NCI-H1694 (cell line): ENCODE measurements around the gene BLNK.
"Not testable (repeated sequence)": the region's sequence is repeated elsewhere in the genome, so short reads cannot be mapped to it uniquely, and the experiment has no call there.

Source experiments
- DNase-seq: peaks from one replicate; lab custom pipeline; 2025; lab: John Stamatoyannopoulos, UW

The BLNK gene

DNA sequence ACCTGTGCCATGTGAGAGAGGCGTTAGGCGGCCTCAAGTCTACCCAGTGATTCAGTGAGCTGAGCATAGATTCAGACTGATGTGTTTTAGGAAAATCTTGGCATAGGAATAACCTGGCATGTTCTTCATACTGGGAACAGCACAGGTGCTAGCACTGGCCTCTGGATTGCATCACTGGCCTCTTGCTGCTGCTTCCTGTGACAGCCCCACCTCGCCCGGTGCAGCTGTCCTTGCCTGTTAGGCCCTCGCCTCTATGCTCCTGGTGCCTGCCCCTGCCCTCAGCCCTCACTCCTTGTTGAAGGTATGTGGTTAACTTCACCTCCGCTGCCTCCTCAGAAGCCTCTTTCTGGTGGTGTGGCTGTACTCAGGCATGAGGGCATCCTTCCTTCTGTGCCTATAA, 46.2 kb downstream of the BLNK start:
- no peak for DNase-seq

- DNase-seq = no peak
Observed at GRCh38 chr10:96222908-96223307, 48.5 kb downstream of the BLNK start.

DNA sequence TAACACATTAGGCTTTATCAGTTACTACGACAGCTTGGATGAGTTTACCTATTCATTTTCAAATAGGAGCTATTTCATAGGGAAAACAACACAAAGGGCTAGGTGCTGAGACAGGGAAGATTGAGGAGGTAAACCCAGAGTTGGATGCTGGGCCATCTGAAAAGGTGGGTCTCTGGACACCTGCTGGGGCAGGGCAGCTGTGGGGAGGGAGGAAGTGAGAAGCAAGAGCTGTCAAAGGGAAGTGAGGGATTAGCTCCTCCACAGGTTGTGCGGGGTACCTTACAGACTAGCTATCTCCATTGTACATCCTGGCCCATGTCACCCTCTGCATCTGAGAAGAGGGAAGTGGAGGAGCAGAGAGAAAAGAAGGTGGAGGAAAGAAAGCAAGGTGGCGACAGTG, 48.9 kb downstream of the BLNK start:
- no peak for DNase-seq

DNA sequence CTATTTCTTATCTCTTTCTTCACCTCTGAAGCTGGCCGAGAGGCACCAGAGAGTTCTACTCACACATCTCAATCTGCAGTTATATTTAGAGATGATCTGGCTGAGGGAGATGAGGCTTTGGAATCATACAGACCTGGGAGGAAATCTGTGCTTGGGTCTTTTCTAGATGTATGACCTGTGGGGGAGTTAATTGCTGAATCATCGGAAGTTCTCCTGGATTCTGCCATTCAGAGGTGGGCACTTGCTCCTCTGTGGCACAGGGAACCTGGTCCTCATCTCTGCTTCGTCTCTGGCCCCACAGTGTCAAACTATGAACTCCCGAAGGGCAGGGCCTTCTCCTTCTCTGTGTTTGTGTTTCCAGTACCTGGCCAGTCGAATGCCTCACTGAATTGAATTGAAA, 52.5 kb downstream of the BLNK start:
- no peak for DNase-seq

DNA sequence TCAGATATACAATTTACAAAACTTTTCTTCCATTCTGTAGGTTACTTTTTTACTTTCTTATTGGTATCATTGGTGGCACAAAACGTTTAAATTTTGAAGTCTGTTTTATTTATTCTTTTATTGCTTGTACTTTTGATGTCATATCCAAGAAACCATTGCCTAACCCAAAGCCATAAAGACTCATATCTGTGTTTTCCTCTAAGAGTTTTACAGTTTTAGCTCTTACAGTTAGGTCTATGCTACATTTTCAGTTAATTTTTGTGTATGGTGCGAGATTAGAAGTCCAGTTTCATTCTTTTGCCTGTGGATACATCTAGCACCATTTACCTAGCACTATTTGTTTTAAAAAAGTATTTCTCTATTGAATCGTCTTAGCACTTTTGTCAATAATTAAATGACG, 53.7 kb downstream of the BLNK start:
- DNase-seq = no peak

DNA sequence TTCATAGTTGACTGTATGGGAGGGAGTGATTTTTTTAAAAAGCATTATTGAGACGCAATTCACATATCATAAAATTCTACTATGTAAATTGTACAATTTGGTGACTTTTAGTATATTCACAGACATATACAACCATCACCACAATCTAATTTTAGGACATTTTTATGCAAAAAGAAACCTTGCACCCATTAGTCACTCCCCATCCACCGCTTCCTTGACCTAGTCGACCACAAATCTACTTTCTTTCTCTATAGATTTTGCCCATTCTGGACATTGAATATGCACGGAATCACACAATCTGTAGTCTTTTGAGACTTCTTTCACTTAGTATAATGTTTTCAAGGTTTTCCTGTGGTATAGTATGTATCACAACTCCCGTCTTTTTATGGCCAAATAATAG, 54.6 kb downstream of the BLNK start:
- no peak for DNase-seq

DNA sequence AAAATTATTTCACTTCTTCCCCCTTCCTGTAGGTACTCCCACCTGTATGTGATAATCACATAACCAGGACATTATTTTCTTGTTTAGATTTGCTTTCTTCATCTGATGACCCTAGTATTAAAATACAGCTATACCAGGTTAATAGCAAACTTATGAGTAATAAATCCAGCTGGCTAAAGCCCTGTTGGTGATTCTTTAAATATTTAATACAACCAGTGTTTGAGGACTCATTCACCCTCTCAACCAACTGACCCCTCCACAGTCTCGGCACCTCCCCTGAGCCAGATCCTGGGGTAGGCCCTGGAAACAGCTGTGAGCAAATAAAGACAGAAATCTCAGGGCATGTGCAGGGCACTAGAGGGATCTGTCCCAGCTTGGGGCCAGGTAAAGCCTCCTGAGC, 58.5 kb downstream of the BLNK start:
- DNase-seq = no peak

GRCh38 chr10:96211764-96212163, 59.6 kb downstream of the BLNK start:
- DNase-seq = no peak

DNA sequence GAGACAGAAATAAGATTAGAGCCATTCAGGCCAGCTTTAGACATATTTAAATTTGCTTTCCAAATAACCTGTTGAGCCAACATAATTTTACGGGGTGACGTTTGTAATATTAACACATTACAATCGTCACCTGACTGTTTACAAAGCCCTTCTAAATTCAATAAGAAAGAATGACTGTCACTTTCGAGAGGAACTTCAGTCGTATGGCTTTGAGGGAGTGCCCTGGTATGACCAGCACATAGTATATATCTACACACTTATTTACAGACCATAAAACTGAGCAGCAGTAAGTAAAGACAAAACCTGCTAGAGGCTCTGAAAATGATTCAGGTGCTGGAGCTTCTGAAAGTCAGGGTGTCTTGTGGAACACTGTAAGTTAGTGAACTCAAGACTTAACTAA, 62.4 kb downstream of the BLNK start:
- no peak for DNase-seq

GRCh38 chr10:96208271-96208670, 63.1 kb downstream of the BLNK start:
- DNase-seq = no peak

DNA sequence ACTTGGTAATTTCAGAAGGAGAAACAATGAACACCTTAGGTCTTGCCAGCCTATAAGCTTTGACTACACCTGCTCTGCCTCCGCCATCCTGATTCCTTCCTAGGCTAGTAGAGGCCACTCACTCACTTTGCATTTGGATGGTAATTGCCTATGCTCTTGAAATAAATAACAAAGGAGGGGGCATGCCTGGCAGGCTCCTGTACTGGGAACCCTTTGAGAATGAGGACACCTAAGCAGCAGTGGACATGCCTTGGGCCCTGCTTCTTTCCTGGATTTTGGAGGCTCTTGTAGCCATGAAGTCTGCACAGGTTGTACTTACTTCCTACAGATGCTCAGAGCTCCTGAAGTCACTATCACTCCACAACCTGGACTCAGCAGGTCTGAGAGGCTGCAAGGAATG, 65.8 kb downstream of the BLNK start:
- no peak for DNase-seq

GRCh38 chr10:96201525-96201924, 69.8 kb downstream of the BLNK start:
- DNase-seq = no peak

DNA sequence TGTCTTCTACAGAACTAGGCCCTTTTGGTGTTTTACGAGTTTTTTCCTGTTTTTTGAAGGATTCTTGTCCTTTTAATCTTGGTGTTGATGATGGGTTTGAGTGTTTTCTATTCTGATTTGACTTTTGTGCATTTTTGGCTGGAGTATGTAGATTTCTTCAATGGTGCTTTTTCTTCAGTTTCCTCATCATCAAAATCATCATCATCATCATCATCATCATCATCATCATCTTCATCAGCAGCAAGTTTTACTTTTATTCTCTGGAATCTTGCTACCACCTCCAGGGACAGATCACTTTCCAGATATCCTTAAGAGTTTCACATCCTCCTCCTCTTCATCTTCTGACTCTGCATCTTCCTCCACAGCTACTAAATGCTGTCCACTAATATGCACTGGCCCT, 81.9 kb downstream of the BLNK start:
- DNase-seq = not testable (repeated sequence)

DNA sequence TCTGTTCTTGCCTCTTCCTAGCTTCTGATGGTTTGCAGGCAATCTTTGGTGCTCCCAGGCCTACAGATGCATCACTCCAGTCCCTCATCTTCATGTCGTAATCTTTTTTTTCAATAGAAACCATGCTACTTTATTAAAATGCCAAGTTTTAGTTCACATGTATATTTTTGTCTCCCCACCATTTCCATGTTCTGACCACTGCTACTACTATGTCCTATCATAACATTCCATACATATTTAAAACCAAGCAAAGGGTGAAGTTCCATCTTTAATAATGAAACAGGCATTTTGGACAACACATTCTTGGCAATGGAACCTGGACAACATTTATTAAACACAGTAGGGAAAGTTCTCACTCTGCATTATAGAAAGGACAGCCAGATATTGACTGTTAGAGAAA, 82.5 kb downstream of the BLNK start:
- no peak for DNase-seq

DNA sequence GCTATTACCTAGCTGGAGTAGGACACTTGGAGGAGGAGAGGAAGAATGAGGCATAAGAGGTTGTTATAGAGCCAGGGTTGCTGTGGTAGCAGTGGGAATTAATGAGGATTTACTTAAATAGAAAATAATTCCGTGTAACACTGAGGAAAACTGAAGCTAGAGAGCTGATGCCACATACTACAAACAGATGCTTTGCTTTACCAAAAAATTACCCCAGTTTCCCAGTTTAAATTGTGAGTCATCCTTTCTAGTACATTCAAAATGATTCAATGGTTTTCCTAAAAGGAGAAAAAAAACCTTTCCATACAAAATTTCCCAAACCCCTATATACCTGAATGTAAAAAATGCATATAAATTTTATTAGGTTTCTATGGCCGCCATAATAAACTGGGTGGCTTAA, 82.9 kb downstream of the BLNK start:
- no peak for DNase-seq

DNA sequence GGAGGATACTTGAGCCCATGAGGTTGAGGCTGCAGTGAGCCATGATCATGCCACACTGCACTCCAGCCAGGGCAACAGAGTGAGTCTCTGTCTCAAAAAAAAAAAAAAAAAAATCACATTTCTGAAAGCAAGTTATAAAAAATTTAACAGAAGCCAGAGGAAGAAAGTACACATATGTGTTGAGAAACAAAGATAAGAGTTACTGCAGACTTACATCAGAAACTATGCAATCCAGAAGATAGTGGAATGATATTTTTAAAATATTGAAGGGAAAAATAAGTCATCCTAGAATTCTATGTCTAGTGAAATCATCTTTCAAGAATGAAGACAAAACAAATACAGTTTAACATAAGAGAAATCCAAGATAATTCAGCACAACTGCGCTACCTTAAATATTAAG, 94.4 kb downstream of the BLNK start:
- no peak for DNase-seq

DNA sequence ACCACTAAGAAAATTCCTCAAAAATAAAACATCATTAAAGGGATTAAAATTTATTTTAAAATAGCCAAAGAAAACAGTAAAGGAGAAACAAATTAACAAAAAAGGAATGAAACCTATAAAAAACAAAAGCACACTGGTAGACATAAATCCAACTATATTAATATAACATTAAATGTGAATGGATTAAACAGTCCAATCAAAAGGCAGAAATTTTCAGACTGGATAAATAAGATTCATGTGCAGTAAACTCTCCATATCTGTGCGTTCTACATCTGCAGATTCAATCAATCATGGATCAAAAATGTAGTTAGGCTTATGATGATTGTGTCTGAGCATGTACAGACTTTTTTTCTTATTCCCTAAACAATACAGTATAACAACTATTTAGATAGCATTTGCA, 98.7 kb downstream of the BLNK start:
- DNase-seq = no peak

GRCh38 chr10:96170230-96170629, 101.1 kb downstream of the BLNK start:
- no peak for DNase-seq

DNA sequence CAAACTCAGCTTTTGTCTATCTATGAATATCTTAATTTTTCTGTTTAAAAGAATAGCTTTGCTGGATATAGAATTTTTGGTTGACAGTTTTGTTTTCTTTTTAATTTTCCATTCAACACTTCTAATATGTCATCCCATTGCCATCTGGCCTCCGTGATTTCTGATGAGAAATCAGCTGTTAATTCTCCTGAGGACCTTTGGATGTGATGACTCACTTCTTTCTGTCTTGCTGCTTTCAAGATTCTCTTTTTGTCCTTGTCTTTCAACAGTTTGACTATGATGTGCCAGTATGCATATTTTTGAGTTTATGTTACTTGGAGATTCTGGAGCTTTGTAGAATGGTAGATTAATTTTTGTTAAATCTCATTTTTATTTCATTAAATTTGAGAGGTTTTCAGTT, 102.8 kb downstream of the BLNK start:
- no peak for DNase-seq

DNA sequence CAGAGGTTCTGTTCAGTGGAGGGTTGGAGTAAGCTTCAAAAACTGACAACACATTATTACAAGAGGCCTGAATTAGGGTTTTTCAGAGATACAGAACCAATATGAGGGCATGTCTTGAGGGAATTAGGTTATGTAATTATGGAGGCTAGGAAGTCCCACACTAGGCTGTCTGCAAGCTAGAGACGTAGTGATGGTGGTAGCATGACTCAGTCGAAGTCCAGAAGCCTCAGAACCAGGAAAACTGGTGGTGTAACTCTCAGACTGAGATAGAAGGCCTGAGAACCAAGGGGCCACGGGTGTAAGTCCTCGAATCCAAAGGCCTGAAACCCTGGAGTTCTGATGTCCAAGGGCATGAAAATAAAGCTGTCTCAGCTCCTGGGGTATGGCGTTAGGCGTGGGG, 105.6 kb downstream of the BLNK start:
- no peak for DNase-seq

DNA sequence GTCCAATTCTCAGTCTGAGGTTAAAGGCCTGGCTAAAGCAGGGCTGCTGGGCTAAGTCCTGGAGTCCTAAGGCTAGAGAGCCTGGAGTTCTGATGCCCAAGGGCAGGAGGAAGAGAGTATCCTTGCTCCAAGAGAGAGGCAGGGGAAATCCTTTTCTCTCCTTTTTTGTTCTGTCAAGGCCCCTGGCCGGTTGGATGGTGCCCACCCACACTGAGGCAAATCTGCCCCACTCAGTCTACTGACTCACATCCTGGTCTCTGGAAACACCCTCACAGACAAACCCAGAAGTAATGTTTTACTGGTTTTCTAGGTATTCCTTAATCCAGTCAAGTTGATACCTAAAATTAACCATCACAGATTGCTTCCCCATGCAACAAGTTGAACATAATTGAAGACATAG, 118.3 kb downstream of the BLNK start:
- DNase-seq = no peak

- no peak for DNase-seq
Observed at GRCh38 chr10:96152437-96152836, 118.9 kb downstream of the BLNK start.
